ENCODE measurements around the gene CEPT1. TPM values are rescaled to one million over a fixed set of nuclear protein-coding genes. Genes with fewer than 3 reads are reported as not detected.

The CEPT1 gene
- total and polyA plus RNA-seq, 2 of the 13 experiments (the other 11 are each of a cell fraction or from before 2014, with no cell fraction given), result 35.7 to 48.2 TPM

GRCh38 chr1:111139324-111139955 is 583 bp upstream of the CEPT1 start (continued):
- TF ChIP-seq MAX (IDR thresholded peaks at IDR 0.05) (peak; percentile 40; the same call in 1 of the 2 replicates), GABPB1 (CRISPR knock-in tag; IDR thresholded peaks at IDR 0.05) (peak; percentile 32; the same call in 1 of the 2 replicates), ZNF501 (CRISPR knock-in tag; IDR thresholded peaks at IDR 0.05) (no peak), CHD2 (IDR thresholded peaks at IDR 0.05; ENCODE audit: low read depth, low read length) (peak; percentile 70; the same call in 1 of the 2 replicates), GZF1 (CRISPR knock-in tag; IDR thresholded peaks at IDR 0.05) (0 out of 2 replicates have a peak, but pooled peaks have one; percentile 20), ETV5 (CRISPR knock-in tag; IDR thresholded peaks at IDR 0.05; ENCODE audit: borderline replicate concordance) (peak; percentile 48; the same call in 1 of the 2 replicates), PATZ1 (CRISPR knock-in tag; IDR thresholded peaks at IDR 0.05) (peak; percentile 62), KMT2B (CRISPR knock-in tag; IDR thresholded peaks at IDR 0.05) (peak; percentile 68), RXRB (CRISPR knock-in tag; IDR thresholded peaks at IDR 0.05; ENCODE audit: borderline replicate concordance) (peak; percentile 18; the same call in 1 of the 2 replicates), ZNF446 (CRISPR knock-in tag; IDR thresholded peaks at IDR 0.05) (peak; percentile 73; the same call in 1 of the 2 replicates), ATF4 (CRISPR knock-in tag; IDR thresholded peaks at IDR 0.05) (0 out of 4 replicates have a peak, but pooled peaks of 1 of the 2 experiments have one; percentile 14), ZNF790 (CRISPR knock-in tag; IDR thresholded peaks at IDR 0.05; ENCODE audit: borderline replicate concordance) (peak; percentile 54; the same call in 1 of the 2 replicates), MIXL1 (CRISPR knock-in tag; IDR thresholded peaks at IDR 0.05) (peak; percentile 11; the same call in 1 of the 2 replicates), ZNF83 (CRISPR knock-in tag; IDR thresholded peaks at IDR 0.05; ENCODE audit: borderline replicate concordance) (no peak), TARDBP (CRISPR knock-in tag; IDR thresholded peaks at IDR 0.05) (peak; percentile 27; the same call in 1 of the 2 replicates), FOXJ3 (CRISPR knock-in tag; IDR thresholded peaks at IDR 0.05; ENCODE audit: borderline replicate concordance) (no peak), ARID2 (CRISPR knock-in tag; IDR thresholded peaks at IDR 0.05; ENCODE audit: borderline replicate concordance) (no peak), PTBP1 (IDR thresholded peaks at IDR 0.05; ENCODE audit: low read depth, low read length, poor library complexity, severe bottlenecking) (no peak), ZNF768 (CRISPR knock-in tag; IDR thresholded peaks at IDR 0.05) (peak; percentile 71; the same call in 1 of the 2 replicates), ZBTB44 (CRISPR knock-in tag; IDR thresholded peaks at IDR 0.05) (no peak), KLF6 (CRISPR knock-in tag; IDR thresholded peaks at IDR 0.05) (0 out of 2 replicates have a peak, but pooled peaks have one; percentile 8), ZNF546 (CRISPR knock-in tag; conservative IDR thresholded peaks at IDR 0.05) (0 out of 2 replicates have a peak, but pooled peaks have one; percentile 41), FOXA1 (IDR thresholded peaks at IDR 0.05) (no peak), FOXA1 (CRISPR knock-in tag; IDR thresholded peaks at IDR 0.05) (peak; percentile 61), CENPX (CRISPR knock-in tag; IDR thresholded peaks at IDR 0.05) (no peak)

All from HepG2 (cell line).